Pons (tissue), 1 donor: ENCODE measurements around the gene MAP2K6.

Experiments
- DNase-seq: peaks from one replicate; pipeline ENCODE4 v3.0.0-alpha.2; 2016; ENCODE audit warnings: low spot score

The MAP2K6 gene

GRCh38 chr17:69579961-69580677, 165.6 kb downstream of the MAP2K6 start:
- no peak for DNase-seq

DNA sequence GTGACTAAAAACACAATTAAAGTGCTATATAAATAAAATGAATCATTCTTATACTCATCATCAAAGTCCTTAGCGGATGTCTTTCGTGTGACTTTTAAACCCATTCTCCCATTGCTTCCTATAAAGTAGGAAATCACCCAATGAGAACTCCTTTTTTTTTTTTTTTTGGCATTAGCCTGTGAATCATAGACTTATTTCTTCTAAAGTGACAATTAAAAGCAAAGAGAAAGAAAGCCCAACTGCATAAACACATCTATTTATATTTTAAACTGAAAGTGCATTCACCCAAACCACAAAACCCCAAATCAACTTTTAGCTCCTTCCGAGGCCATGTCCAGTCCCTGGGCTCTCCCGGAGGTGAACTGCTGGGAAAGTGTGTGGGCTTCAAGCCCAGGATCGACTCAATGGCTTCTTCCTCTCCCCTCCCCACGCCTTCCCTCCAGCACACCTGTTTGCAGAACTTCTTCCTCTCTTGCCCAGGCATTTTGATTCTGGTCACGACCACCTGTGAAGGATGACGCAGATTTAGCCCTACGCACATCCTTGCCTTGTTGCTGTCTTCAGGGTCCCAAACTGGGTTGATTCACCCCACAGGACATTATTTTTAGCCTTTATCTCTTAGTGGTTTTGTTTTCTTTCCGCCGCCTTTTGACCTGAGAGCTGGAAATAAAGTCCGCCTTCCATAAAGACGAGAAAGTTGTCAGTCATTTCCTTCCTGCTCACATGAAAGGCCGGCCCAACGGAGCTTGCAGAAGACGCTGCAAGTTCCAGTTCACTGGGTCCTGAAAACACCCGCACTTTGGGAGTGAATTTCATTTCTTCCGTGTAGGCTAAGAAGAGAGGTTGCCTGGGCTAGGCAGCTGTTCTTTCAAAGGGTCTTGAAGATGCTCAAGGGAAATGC, 166.8 kb downstream of the MAP2K6 start:
- no peak for DNase-seq

DNA sequence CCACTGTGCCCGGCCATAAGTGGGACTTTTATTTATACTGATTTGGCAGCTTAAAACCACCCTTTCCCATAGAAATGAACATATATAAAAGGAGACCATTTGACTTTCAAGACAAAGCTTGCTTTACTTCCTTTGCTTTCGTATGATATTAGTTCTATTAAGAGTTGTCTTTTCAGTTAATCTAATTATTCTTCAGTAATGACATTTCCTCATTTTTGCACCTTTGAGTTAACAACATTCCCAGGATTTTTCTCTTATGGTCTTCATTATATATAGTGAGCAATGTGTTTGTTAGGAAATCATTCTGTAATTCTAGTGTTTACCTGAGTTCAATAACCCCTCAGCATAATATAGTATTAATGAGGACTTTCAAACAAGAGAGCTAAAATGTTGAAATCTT, 173.8 kb downstream of the MAP2K6 start:
- no peak for DNase-seq

DNA sequence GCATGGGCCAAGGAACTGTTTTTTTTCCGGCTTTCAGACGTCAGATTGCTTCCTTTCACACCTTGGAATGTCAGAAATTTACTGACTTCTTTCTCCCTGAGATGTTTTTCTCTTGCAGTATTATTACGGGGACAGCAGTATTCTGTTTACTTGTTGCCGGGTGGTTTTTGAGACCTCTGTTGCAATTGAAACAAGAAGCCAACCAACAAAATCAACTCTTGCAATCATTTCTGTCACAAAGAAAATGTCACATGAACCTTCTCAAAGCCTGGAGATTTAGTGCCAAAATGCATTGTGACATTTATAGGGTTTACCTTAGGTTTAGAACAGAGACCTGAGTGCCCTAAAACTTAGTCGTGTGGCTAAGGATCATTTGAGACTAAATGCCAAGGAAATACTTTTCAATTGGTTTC, 174.3 kb downstream of the MAP2K6 start:
- no peak for DNase-seq

DNA sequence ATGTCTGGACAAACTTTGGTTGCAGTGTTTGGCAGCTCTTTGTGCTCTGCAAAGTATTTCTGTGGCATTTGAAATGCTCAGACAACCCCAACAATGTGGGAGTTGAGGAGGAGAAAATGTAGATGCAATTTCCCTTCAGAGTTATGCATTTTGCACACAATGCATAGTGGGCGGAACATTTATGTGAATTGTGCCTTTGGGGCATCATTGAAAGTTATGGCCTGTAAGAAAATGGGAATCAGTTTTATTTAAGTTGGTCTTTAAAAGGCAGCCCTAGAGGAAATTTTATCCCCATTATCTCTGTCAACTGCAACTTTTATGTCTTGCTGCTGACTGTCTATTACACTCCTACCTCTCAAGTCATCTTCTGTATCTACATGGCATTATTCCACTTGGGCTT, 176.2 kb downstream of the MAP2K6 start:
- no peak for DNase-seq

DNA sequence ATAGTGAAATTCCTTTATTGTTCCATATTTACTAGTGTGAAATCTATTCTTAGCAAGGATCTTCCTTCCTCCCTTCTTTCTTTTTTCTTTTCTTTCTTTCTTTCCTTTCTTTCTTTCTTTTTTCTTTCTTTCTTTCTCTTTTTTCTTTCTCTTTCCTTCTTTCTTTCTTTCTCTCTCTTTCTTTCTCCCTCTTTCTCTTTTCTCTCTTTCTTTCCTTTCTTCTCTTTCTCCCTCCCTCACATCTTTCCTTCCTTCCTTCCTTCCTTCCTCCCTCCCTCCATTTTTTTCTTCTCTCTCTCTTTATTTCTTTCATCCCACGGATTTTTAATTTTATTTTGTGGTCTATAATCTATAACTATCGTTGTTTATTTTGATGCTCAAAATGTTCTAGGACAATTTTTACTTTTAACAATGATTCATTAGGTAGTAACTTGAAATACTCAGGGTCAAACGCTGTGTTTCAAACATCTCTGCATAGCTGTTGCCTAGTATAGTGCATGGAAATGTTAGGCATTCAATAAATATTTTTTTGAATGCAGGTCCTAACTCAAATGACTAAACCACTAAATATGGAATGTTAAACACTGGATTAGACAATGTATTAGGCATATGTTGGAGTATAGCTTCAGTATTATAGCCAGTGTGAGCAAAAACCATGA, 178.3 kb downstream of the MAP2K6 start:
- no peak for DNase-seq

GRCh38 chr17:69593351-69593715, 178.8 kb downstream of the MAP2K6 start:
- no peak for DNase-seq

DNA sequence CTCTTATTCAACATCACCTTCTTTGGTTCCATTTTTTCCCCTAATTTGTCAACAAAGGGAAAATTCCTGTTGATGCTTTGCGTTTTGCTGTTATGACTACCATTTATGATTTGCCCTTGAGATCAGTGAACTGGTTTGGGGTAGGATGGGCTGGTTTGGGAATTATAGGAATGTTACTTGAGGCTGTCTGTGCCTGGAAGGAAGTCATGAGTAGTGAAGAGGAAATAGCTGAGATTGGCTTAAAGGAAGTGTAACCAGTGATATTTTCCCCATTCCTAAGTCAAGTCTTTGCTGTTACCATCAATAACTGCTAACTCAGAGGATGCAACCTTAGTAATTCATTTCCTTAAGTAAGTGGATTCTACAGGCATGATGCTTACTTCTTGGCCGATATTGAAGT, 179.2 kb downstream of the MAP2K6 start:
- no peak for DNase-seq

DNA sequence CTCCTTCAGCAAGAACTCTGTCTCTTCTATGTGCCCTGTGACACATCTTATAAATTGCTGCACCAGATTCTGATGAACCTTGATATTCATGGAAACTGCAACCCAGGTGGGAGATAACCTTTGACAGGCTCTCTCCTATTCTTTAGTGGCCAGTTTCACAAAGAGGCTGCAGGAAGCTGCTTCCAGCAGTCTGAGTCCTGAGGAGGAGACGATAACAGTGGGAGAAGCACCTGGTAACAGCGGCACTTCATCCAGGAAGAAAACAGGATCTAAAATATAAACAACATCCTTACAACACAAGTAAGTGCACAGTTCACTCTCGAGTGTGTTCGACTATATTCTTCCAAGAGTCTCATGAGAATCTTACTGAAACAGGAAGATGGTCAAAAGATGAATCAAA, 180.1 kb downstream of the MAP2K6 start:
- no peak for DNase-seq

DNA sequence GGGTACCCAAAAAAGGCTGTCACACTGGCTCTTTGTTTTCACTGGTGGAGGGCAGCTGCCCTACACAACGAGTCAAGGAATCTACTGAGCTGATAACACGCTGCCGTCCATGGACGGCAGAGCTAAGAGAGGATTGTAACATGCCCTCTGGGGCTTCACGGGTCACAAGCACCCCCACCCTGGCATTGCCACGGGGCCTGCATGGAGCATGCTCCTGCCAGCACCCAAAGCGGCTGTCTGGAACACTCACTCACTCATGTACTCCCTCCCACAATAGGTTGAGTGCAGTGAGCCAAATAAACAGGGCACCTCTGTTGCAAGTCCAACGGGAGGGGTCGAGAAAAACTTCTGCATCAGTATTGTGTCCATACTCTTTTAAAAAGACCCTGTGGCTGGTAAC, 181.6 kb downstream of the MAP2K6 start:
- no peak for DNase-seq

GRCh38 chr17:69597898-69598692, 183.6 kb downstream of the MAP2K6 start:
- no peak for DNase-seq

DNA sequence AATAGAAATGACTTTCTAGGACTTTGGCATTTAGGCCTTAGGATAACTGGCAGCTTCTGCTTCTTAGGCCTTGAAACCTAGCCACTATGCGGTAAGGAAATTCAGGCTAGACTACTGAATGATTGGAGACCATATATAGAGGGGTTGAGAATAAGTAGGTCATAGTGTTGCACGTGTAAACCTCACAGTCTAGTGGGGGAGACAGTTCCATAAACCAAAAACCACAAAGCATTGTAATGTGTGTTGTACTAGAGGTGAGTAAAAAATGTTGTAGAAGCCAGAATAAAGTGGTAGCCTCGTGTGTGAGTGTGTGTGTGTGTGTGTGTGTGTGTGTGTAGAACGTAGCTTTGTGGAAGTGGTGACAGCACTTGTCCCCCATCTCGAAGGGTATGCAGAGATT, 188.5 kb downstream of the MAP2K6 start:
- no peak for DNase-seq
